ENCODE data around the gene FAM241A.
"Not testable (repeated sequence)": the region's sequence is repeated elsewhere in the genome, so short reads cannot be mapped to it uniquely, and the experiment has no call there.

The FAM241A gene

DNA sequence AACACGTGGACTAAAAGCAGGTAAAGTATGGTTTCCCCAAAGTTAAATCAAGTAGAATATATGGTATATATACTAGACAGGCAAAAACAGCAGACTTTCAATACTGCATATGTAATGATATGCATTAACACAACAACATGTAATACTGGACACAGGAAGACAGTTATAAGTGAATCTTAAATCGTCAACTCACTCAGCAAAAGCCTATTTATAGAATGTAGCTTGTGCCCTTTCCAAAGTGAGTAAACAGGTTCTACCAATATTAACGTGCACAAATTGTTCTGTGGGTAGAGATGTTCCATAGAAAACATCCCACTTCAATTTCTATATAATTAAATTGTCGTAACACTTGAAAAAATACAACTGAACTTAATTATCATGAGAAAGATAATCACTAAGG is 30.6 kb downstream of the FAM241A start:
- DNase-seq: no peak

DNA sequence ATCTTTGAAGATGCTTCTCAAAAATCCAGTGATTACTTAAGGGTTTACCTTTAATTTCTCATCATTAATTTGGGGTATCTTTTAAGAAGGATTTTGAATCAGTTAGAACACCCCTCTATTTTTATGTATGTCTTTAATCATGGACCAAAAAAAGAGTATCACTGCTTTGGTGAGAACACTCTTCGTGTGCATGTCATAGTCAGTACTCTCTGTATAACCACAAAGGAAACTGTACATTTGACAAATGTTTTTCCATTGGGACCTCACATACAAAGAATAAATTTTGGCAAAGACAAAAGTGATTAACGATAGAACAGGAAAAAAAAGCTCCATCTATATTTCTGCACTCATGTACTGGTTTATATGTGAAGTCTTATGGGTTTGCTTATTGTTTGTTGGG is 31.3 kb downstream of the FAM241A start:
- DNase-seq: no peak

DNA sequence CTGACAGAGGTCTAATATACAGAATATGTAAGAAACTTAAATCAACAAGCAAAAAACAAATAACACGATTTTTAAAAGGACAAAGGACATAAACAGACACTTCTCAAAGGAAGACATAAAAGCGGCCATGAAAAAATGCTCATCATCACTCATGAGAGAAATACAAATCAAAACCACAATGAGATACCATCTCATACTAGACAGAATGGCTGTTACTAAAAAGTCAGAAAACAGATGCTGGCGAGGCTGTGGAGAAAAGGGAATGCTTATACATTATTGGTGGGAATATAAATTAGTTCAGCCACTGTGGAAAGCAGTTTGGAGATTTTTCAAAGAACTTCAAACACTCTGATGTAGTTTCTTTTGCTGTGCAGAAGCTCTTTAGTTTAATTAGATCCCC is 33.5 kb downstream of the FAM241A start:
- DNase-seq: not testable (repeated sequence)

DNA sequence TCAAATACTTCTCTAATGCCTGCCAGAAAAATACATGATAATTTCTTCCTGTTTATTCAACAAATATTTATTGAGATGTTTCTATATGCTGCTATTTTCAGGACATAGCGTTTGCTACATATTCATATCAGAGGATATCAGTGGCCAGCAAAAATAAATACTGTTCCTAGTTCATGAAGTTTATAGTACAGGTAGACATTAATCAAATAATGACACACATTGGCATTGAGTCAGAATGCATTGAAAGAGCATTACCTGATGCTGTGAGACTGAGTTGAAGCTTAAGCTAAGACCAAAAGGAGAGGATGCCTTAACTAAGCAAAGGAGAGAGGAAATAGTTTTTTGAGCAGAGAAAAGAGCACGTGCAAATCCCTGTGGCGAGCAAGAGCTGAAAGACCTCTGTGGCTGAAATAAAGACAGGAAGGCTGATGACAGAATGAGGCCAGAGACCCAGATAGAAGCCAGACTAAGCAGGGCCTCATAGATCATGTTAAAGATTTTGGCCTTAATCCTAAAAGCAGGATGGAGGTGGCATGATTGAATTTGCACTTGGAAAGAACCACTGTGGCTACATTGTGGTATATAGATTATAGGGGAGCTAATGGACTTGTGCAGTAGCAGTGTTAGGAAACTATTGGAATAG is 36.2 kb downstream of the FAM241A start:
- no peak for DNase-seq

DNA sequence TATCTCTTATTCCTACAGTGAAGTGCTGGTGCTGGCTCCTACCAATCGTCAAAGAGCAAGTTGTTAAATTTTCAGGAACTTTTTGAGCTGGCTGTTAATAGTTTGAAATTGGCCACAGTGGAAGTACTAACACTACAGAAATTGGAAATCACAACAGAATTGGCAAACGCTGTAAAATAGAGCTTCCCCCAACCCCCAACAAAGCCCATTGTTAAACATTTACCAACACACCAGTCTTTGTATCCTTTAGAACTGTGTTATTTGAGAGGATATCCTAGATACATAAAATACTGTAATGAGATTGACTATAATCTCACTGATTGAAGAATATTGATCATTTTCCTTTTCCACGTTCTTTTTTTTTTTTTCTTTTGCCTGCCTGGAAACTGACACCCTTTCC is 37.4 kb downstream of the FAM241A start:
- no peak for DNase-seq

DNA sequence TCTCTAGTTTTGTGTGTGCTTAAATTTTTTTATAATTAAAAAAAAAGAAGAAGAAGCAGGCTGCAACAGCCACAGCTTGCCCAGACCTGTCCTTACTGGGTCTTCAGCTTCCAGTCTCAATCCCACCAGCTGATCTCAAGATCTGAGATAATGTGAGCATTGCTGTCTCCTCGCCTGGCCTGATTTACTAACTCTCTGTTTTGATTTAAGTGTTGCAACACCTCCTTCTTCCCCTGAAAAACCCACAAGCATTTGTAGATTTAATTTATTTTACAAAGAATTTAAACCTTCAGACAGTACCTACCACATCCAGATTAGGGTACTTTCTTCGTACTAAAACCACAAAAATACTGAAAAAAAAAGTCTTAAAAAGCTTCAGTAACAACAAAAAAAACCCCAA is 38.0 kb downstream of the FAM241A start:
- DNase-seq: no peak

DNA sequence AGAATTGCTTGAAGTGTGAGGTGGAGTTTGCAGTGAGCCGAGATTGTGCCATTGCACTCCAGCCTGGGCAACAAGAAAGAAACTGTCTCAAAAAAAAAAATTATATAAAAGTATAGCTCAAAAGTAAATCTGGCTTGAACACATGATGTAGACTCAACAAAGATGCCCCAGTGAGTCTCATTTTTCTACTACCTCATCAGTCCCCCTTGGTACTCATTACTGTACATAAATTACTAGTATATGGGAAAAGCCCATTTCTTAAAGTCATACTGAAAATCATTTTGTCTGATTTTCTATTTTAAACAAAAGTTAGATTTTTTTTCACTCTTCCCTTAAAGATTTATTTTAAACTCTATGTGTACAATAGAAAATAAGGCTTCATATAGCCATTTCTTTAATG is 39.2 kb downstream of the FAM241A start:
- no peak for DNase-seq

DNA sequence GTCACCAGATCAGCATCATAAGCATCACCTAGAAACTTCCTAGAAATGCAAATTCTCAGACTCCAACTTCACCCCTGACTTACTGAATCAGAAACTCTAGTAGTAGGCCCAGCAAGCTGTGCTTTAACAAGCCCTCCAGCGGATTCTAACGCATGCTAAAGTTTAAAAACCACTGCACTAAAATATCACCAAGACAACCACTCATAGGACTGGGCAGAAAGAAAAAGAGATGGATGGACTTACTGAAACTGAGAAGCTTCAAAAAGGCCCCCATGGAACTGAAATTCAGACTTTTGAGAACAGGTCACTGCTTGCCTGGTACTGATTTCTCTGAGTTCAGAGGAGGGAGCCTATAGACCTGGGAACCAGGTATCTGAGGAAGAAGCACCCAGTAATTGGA is 40.1 kb downstream of the FAM241A start:
- DNase-seq: no peak

DNA sequence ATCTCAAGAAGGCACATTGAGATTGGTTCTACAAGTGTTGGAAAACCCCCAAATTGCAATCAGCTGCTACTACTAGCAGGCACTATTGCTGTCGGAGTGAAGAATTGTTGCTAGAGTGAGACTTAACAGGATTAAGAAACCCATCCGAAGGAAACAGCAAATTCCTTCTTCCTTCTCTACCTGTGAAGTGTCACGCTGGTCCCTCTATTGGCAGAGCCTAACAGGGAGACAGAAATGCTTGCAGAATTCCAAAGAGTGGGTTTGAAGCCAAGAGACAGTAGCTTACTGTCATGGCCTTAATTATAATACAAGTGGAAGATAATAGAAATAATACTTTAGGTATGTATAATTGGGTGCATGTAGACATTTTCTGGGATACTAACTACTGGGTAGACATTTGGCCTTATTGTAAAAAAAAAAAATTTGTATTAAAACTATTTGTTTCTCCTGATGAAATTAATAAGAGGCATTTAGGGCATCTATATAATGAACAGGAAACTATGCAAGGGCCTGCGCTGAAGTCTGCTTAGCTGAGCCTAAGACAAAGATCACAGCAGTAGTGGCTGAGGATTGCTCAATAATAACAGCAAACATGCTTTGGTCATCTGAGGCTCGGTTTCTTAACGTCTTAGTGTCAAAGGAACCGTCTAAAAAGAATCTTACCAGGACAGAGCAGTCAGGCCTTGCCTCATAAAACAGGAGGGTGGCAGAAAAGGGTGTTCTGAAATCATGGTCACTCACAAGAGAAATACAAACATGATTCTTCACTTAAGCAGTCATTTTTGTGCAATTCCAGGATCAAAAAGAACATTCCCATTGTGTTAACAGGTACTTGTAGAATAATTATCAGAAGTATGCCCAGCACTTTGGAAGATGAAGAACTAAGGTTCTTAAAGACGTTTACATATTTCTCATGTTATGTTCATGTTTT is 40.8 kb downstream of the FAM241A start:
- no peak for DNase-seq

DNA sequence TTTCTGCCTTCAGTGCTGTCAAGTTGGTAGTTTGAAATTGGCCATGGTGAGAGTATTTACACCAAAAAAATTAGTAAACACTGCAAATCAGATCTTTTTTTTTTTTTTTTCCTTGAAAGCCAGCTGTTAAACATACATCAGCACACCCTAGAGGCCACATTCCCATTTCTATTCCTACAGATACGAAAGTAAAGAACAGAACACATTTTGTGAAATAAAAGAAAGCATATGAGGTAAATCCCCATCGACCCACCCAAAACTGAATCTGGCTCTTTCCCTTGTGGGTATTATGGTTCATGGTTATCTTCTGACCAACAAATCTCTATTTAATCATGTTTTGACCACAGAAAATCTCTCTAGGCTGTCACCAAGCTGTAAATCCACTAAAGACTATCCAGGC is 44.5 kb downstream of the FAM241A start:
- DNase-seq: no peak

DNA sequence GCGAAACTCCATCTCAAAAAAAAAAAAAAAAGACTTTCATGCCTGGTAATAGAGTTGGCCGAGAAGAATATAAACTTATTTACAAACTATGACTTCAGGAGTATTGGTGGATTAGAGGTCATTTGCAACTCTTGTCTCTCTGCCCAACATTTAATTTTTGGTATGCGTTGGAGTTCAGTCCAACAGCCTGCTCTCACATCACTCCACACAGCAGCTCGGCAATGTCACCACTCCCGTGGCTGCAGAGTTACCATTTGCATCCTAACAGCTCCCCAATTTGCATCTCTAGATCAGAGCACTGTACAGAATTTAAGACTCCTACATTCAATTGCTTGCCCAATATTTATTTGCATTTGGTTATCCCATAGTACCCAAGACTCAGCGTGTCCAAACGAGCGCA is 45.4 kb downstream of the FAM241A start:
- no peak for DNase-seq

DNA sequence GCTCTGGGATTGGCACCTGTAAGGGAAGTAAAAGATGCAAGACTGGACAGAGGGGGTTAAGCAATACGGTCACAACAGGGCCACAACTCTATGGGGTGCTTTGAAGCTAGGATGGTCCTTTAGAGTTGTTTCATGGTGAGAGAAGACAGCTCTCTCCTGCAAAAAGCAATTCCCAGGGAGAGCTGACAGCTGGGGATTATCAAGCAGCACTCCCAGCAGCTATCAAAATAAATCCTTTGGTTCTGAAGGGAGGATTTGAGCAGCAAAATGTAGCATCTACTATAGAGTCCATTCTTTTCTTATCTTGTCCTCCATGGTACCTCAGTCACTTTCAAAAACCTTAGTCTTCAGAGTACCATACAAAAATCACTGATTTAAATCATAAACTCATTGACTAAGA is 51.2 kb downstream of the FAM241A start:
- DNase-seq: no peak

DNA sequence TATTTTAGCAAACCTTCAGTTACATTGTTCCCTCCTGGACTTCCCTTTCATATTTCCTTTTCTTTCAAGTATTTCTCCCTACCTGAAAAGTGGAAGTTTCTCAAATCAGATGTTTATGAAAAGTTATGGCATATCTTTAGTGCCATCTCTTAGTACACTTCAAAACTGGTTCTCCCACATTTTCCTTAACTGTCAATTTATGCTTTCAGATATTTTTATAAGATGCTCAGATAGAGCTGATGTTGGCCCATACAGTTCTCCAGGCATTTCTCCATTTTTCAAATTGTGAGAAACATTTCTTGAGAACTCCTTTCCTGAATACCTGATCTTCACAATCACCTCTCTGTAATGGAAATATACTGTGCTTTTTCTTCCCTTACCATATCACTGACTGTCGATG is 53.8 kb downstream of the FAM241A start:
- no peak for DNase-seq

DNA sequence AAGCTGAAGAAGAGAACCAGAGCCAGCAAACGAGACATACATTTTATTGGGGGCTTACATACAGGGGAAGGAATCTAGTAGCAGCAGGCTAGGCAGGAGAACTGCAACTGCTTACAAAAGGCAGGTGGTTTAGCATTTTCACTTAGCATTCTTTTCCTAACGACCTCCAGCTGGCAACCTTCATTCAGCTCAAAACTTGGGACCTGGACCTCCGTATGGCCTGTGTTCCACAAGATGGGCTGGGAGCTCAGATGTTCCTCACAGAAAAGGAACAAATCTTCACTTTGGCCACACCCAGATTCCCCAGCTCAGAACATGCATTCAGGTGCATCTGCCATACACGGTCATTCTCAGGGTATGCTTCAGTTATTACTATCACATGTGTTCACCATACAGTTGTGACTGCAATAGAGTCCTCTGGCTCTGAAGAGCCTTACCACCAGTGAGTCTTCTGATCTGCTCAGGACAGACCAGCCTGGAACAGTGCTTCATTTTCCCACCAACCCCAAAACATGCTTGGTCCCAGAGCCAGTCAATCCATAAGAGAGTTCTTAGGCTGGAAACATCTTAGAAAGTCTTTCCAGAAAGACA is 56.8 kb downstream of the FAM241A start:
- no peak for DNase-seq

DNA sequence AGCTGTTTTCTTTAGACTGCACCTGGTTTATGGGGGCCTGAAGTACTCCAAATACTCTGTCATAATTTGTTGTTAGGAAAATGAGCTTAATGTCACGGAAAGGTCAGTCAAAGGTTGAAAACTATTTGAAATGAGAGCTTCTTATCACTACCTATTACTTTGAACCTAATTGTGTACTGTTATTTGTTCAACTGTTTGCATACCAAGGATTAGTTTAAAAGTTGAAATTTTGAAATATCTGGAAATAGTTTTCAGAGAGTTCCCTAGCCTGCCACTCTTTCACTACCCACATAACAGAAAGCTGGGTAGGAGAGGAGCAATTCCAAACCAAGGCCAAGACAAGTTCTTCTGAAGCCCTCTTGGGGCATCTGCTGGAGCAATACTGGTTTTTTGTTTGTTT is 58.3 kb downstream of the FAM241A start:
- no peak for DNase-seq

DNA sequence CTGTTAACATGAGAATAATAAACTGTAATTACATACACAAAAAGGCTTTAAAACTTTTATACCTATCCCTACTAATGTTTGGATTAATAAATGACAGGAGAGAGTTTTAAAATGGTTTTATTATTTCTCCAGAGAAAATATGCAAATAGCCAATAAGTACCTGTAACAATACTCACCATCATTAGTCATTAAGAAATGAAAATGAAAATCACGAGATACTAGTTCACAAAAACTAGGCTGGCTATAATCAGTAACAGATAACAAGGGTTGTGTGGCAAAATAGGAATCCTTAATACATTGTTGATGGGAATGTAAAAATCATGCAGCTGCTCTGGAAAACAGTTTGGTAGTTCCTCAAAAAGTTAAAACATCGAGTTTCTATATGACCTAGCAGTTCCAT is 61.2 kb downstream of the FAM241A start:
- DNase-seq: no peak

DNA sequence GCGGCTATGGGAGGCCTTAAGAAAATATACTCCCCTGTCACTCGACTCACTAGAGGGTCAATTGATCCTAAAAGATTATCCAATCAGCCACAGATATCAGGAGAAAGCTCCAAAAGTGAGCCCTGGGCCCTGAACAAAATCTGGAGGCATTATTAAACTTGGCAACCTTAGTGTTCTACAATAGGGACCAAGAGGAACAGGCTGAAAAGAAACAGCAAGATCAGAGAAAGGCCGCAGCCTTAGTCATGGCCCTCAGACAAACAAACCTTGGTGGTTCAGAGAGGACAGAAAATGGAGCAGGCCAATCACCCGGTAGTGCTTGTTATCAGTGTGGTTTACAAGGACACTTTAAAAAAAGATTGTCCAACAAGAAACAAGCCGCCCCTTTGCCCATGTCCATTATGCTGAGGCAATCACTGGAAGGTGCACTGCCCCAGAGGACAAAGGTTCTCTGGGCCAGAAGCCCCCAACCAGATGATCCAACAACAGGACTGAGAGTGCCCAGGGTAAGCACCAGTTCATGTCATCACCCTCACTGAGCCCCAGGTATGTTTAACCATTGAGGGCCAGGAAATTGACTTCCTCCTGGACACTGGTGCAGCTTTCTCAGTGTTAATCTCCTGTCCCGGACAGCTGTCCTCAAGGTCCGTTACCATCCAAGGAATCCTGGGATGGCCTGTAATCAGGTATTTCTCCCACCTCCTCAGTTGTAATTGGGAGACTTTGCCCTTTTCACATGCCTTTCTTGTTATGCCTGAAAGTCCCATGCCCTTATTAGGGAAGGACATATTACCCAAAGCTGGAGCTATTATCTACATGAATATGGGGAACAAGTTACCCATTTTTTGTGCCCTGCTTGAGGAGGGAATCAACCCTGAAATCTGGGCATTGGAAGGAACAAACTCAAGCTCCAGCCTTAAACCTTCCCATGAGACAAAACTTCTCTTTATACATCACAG is 63.2 kb downstream of the FAM241A start:
- not testable (repeated sequence) for DNase-seq

DNA sequence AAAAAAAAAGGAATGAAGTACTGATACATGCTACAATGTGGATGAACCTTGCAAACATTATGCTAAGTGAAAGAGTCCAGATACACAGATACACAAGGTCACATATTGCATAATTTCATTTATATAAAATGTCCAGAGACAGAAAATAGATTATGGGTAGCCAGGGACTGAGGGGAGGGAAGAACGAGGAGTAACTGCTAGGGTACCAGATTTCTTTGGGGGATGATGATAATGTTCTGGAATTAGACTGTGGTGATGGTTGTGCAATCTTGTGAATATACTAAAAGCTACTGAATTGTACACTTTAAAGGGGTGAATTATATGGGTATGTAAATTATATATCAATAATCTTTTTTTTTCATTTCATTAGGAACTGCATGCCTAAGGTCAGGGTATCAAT is 65.5 kb downstream of the FAM241A start:
- DNase-seq: no peak

DNA sequence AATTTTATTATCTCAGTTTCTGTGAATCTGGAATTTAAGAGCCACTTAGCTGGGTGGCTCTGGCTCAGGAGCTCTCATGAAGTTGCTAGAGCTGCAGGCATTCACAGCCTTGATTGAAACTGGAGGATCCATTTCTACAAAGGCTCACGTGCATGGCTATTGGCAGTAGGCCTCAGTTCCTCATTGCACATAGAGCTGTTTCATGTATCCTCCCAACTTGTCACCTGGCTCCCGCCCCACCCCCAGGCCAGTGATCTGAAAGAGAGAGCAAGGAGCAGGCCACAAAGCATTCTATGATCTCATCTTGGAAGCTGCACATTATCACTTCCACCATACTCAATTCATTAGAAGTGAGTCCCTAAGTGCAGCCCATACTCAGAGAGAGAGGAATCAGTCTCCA is 67.8 kb downstream of the FAM241A start:
- DNase-seq: no peak

DNA sequence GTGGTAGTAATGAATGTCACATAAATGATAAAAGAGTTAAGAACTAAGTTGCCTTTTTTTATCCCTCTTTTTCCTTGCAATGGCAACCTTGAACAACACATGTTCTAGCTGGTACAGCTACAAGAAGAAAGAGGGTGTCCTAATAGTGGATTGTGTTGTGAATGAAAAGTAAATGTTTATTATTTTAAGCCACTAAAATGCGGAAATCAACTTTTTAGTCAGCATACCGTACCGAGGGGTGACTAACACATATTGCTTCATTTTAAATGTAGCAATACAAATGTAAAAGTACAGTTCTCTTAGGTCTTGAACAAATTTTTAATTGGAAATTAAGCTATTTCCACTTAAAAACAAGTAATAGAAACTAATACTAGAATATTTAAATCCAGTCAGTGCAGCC is 68.6 kb downstream of the FAM241A start:
- DNase-seq: no peak

DNA sequence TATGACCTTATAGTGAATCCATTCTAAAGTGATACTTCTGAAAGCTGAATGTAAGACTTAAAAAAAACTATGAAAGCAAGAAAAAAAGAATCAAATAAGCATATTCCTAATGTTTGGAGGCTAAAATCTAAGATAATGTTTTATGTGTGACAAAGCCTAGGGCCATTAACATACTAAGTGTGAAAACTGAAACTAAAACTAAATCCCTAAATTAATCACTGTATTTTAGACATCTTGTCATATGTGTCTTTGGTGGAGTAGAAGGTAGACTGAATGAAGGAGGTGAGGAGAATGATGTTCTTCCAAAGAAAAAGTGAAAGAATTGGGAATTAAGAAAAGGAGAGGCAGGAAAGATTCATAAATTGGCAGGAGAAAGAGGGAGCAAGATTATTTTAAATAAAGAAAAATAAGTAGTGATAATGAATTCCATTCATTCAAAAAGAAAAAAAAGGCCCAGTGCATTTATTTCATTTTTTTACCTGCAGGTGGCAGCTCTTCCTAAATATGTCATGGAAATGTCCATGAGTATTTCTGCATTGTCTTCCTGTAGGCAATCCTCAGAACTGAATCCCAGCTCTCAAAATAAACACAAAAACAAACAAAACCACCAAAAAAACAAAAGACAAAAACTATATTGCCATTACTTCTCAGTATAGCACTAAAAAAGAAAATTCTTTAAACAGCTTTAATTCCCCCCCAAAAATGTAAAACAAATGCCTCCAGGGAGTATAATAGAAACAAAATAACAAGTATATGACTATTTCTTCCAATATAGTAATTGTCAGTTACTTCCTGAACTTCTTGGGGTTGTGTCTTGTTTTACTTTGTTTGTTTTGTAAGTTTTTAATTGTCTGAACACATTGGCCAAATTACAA is 69.4 kb downstream of the FAM241A start:
- no peak for DNase-seq

DNA sequence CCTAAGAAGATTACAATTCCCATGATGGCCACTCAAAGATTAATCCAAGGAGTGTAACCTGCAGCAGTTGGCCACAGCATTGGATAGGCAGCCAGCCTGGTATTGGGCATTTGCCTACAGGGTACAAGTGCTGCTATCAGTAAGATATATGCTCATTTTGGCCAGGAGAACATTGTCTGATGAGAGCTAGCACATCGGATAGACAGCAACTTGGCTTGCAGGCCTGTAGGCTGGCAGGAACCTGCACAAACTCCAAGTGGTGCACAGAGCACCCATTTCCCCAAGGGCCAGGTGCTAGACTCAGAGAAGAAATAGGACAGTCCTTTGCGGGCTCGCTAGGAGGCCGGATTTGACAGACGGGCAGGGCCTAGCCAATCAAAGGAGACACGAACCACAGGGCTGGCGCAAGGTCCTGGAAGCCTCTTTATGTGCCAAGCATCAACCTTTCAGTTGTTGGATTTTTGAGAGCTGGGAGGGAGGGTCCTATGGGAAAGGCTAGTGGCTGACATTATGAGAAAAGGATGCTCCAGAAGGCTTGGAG is 74.6 kb downstream of the FAM241A start:
- no peak for DNase-seq
